GM23338 (cell line): ENCODE results near the gene SHMT1. TPM values are rescaled to one million over a fixed set of nuclear protein-coding genes. Genes with fewer than 3 reads are reported as not detected.

Source experiments
- ATAC-seq: fragments of 200-7000 bp; cut with Tn5 transposase; 3 replicates; pipeline ENCODE4 v1.9.1; 2020
- DNase-seq: peaks from one replicate; pipeline ENCODE4 v3.0.0-alpha.2; 2015; ENCODE audit warnings: low spot score
- H2AFZ ChIP-seq: fragments of 200-600 bp; sonication (generic); 2 replicates; pipeline ENCODE4 v1.8.0; 2016; ENCODE audit warnings: antibody characterized with exemption, mild to moderate bottlenecking, moderate library complexity
- H3F3A ChIP-seq: fragments of 200-600 bp; sonication (generic); replicated peaks from 2 replicates; pipeline ENCODE4 v1.8.0; 2017; ENCODE audit warnings: antibody characterized with exemption, mixed run types, low read depth
- H3K27ac ChIP-seq: fragments of 200-600 bp; sonication (generic); 2 replicates; pipeline ENCODE4 v1.6.1; 2016; ENCODE audit warnings: low read depth
- H3K27me3 ChIP-seq: fragments of 200-600 bp; sonication (generic); 2 replicates; pipeline ENCODE4 v1.8.0; 2016; ENCODE audit warnings: mild to moderate bottlenecking, mixed run types, moderate library complexity; ENCODE audit not compliant: insufficient read depth
- H3K36me3 ChIP-seq: fragments of 200-600 bp; sonication (generic); 2 replicates; pipeline ENCODE4 v1.8.0; 2016; ENCODE audit warnings: mild to moderate bottlenecking; ENCODE audit not compliant: insufficient read depth
- H3K4me1 ChIP-seq: fragments of 200-600 bp; sonication (generic); 2 replicates; pipeline ENCODE4 v1.8.0; 2016; ENCODE audit warnings: mild to moderate bottlenecking, moderate library complexity; ENCODE audit not compliant: insufficient read depth
- H3K4me2 ChIP-seq: fragments of 200-600 bp; sonication (generic); 2 replicates; pipeline ENCODE4 v1.7.1; 2017; ENCODE audit warnings: mixed run types
- H3K4me3 ChIP-seq: fragments of 200-600 bp; sonication (generic); 2 replicates; pipeline ENCODE4 v1.6.1; 2016; ENCODE audit warnings: mixed run types
- H3K79me2 ChIP-seq: fragments of 200-600 bp; sonication (generic); replicated peaks from 2 replicates; pipeline ENCODE4 v1.8.0; 2017; ENCODE audit warnings: mild to moderate bottlenecking; ENCODE audit not compliant: insufficient read depth
- H3K9me2 ChIP-seq: fragments of 200-600 bp; sonication (generic); 2 replicates; pipeline ENCODE4 v1.8.0; 2017; ENCODE audit not compliant: insufficient read depth
- H4K20me1 ChIP-seq: fragments of 200-600 bp; sonication (generic); replicated peaks from 2 replicates; pipeline ENCODE4 v1.8.0; 2017; ENCODE audit warnings: mild to moderate bottlenecking; ENCODE audit not compliant: insufficient read depth
- H3K27ac Mint-ChIP-seq: 2 replicates; pipeline ENCODE4 v1.8.0; 2020; ENCODE audit warnings: inconsistent platforms, mild to moderate bottlenecking, moderate library complexity, mixed read lengths
- H3K27me3 Mint-ChIP-seq: 3 replicates; pipeline ENCODE4 v1.8.0; 2022; ENCODE audit warnings: low read depth, mild to moderate bottlenecking, moderate library complexity, mixed read lengths, inconsistent platforms; ENCODE audit not compliant: insufficient read depth, poor library complexity
- H3K36me3 Mint-ChIP-seq: 3 replicates; pipeline ENCODE4 v1.8.0; 2021; ENCODE audit warnings: low read depth, mild to moderate bottlenecking, inconsistent platforms, moderate library complexity, mixed read lengths
- H3K4me1 Mint-ChIP-seq: 3 replicates; pipeline ENCODE4 v1.8.0; 2020; ENCODE audit warnings: mild to moderate bottlenecking, inconsistent platforms, mixed read lengths
- H3K4me3 Mint-ChIP-seq: 3 replicates; pipeline ENCODE4 v1.8.0; 2021; ENCODE audit warnings: moderate library complexity, mild to moderate bottlenecking, inconsistent platforms, mixed read lengths
- H3K9me3 Mint-ChIP-seq: 3 replicates; pipeline ENCODE4 v1.8.0; 2020; ENCODE audit warnings: moderate library complexity, mild to moderate bottlenecking, inconsistent platforms, mixed read lengths
- CREB1 ChIP-seq: fragments of 250-450 bp; sonication (Bioruptor Pico); IDR thresholded peaks from 2 replicates; pipeline ENCODE4 v1.5.0; 2020; ENCODE audit warnings: low read depth, mild to moderate bottlenecking, moderate library complexity
- JUNB ChIP-seq: IDR thresholded peaks from one replicate; pipeline ENCODE4 v1.6.1; 2016; ENCODE audit warnings: antibody characterized with exemption; ENCODE audit not compliant: unreplicated experiment
- REST ChIP-seq: IDR thresholded peaks from one replicate; pipeline ENCODE4 v1.6.1; 2018; ENCODE audit warnings: antibody characterized with exemption; ENCODE audit not compliant: unreplicated experiment
- ZNF114 ChIP-seq: fragments of 250-450 bp; sonication (Bioruptor Pico); IDR thresholded peaks from 2 replicates; pipeline ENCODE4 v1.5.0; 2020; ENCODE audit warnings: mild to moderate bottlenecking, moderate library complexity
- ZNF331 ChIP-seq: fragments of 250-450 bp; sonication (Bioruptor Pico); IDR thresholded peaks from 2 replicates; pipeline ENCODE4 v1.5.0; 2020; ENCODE audit warnings: low read depth, mild to moderate bottlenecking, moderate library complexity
- ZNF462 ChIP-seq: fragments of 250-450 bp; sonication (Bioruptor Pico); IDR thresholded peaks from 2 replicates; pipeline ENCODE4 v1.5.0; 2020; ENCODE audit warnings: mild to moderate bottlenecking, moderate library complexity
- polyA plus RNA-seq: library from polyadenylated mRNA; unstranded; fragments of >200 nt; fragmentation: Nextera tagmentation; extraction: Ambion mirVana; gene quantifications from 2 replicates; pipeline ENCODE4 v1.2.1, GENCODE V29; 2016
- total RNA-seq: library from RNA; depleted of rRNA; stranded (reverse); fragments of >200 nt; shearing (Covaris generic); gene quantifications from 2 replicates; pipeline ENCODE4 v1.2.3, GENCODE V29; 2014

SHMT1 gene
- total and polyA plus RNA-seq, 2 experiments from 2014 or later = 22.8 to 33.3 TPM

GRCh38 chr17:18318117-18318516 is 45.2 kb downstream of the SHMT1 start:
- H3K4me3 ChIP-seq = no peak overlapping the region
- 0 out of 2 replicates have a peak, but pooled peaks cover 6% of the 10 kb centered on the region for H3F3A ChIP-seq
- peak overlapping the region; percentile 56; the same call in 1 of the 2 replicates for H3K27ac Mint-ChIP-seq
- H3K4me1 Mint-ChIP-seq = peaks cover 36% of the 10 kb centered on the region
- peaks cover 42% of the 10 kb centered on the region for H3K36me3 Mint-ChIP-seq
- peak overlapping the region; percentile 48; the same call in 1 of the 2 replicates for H3K4me2 ChIP-seq
- peaks cover 7% of the 10 kb centered on the region; the same call in 1 of the 3 replicates for H3K9me3 Mint-ChIP-seq
- peaks cover 20% of the 10 kb centered on the region for H3K27me3 Mint-ChIP-seq
- H3K4me3 Mint-ChIP-seq = no peak overlapping the region
- H3K27me3 ChIP-seq = no peaks in the 10 kb centered on the region
- ATAC-seq = no peak
- H3K4me1 ChIP-seq = peaks cover 16% of the 10 kb centered on the region; the same call in 1 of the 2 replicates
- peaks cover 67% of the 10 kb centered on the region for H3K79me2 ChIP-seq
- peaks cover 10% of the 10 kb centered on the region for H4K20me1 ChIP-seq
- no peak for DNase-seq
- H3K36me3 ChIP-seq = peaks cover 2% of the 10 kb centered on the region; the same call in 1 of the 2 replicates
- TF ChIP-seq JUNB (no peak), CREB1 (CRISPR knock-in tag) (no peak), REST (no peak), ZNF331 (no peak), ZNF114 (no peak)
- no peak overlapping the region for H2AFZ ChIP-seq
- H3K9me2 ChIP-seq = no peaks in the 10 kb centered on the region
- no peak overlapping the region for H3K27ac ChIP-seq

GRCh38 chr17:18315961-18316360 is 47.4 kb downstream of the SHMT1 start:
- H3K9me2 ChIP-seq = no peaks in the 10 kb centered on the region
- H3K4me3 ChIP-seq = peak overlapping the region; percentile 99
- peaks cover 21% of the 10 kb centered on the region for H4K20me1 ChIP-seq
- peak overlapping the region; percentile 99 for H3K27ac Mint-ChIP-seq
- H3K36me3 ChIP-seq = peaks cover 11% of the 10 kb centered on the region; the same call in 1 of the 2 replicates
- ATAC-seq = no peak
- no peak for DNase-seq
- no peak overlapping the region for H2AFZ ChIP-seq
- H3K4me3 Mint-ChIP-seq = peak overlapping the region; percentile 88
- peaks cover 7% of the 10 kb centered on the region; the same call in 1 of the 3 replicates for H3K9me3 Mint-ChIP-seq
- peaks cover 38% of the 10 kb centered on the region for H3K4me1 Mint-ChIP-seq
- peaks cover 49% of the 10 kb centered on the region for H3K36me3 Mint-ChIP-seq
- H3K27ac ChIP-seq = peak overlapping the region; percentile 100; the same call in 1 of the 2 replicates
- H3K4me1 ChIP-seq = peaks cover 17% of the 10 kb centered on the region; the same call in 1 of the 2 replicates
- peaks cover 23% of the 10 kb centered on the region for H3K27me3 Mint-ChIP-seq
- peaks cover 83% of the 10 kb centered on the region for H3K79me2 ChIP-seq
- no peaks in the 10 kb centered on the region for H3K27me3 ChIP-seq
- 0 out of 2 replicates have a peak, but pooled peaks cover 6% of the 10 kb centered on the region for H3F3A ChIP-seq
- peak overlapping the region; percentile 100 for H3K4me2 ChIP-seq
- TF ChIP-seq ZNF462 (CRISPR knock-in tag) = no peak
- no peak for TF ChIP-seq REST
